Heart right ventricle (tissue), 16 donors: ENCODE measurements around the gene MEX3A. TPM values are rescaled to one million over a fixed set of nuclear protein-coding genes. Genes with fewer than 3 reads are reported as not detected.

Source experiments
- ATAC-seq, 8 donors: fragments of 200-7000 bp; cut with Tn5 transposase; one replicate each; pipeline ENCODE4 v1.9.1; 2020; ENCODE audit warnings: mild to moderate bottlenecking in 8 of 8, moderate library complexity in 8 of 8, moderate number of reproducible peaks in 1 of 8
- DNase-seq, 2 donors: peaks; one replicate each; pipeline ENCODE4 v3.0.0-alpha.2; 2020
- H3K27ac ChIP-seq, 10 donors: fragments of 200-600 bp; sonication (generic) in 2 of 10; one replicate each; pipeline versions ENCODE4 v1.5.0 to v1.8.0; 2020 to 2022; ENCODE audit warnings: mild to moderate bottlenecking in 3 of 10
- H3K27me3 ChIP-seq, 7 donors: fragments of 200-600 bp; one replicate each; pipeline ENCODE4 v1.8.0; 2021 to 2022; ENCODE audit warnings: mild to moderate bottlenecking in 2 of 7
- H3K36me3 ChIP-seq, 9 donors: fragments of 200-600 bp; sonication (generic) in 1 of 9; one replicate each; pipeline versions ENCODE4 v1.5.0 to v1.8.0; 2020 to 2022; ENCODE audit warnings: mild to moderate bottlenecking in 2 of 9
- H3K4me1 ChIP-seq, 9 donors: fragments of 200-600 bp; sonication (generic) in 1 of 9; one replicate each; pipeline versions ENCODE4 v1.5.0 to v1.8.0; 2020 to 2022; ENCODE audit warnings: mild to moderate bottlenecking in 4 of 9
- H3K4me3 ChIP-seq, 10 donors: fragments of 200-600 bp; sonication (generic) in 2 of 10; one replicate each; pipeline versions ENCODE4 v1.5.0 to v1.8.0; 2020 to 2022; ENCODE audit warnings: mild to moderate bottlenecking in 7 of 10, moderate library complexity in 2 of 10
- H3K9me3 ChIP-seq, 11 donors: fragments of 200-600 bp in 10 of 11; sonication (generic) in 2 of 11; one replicate each; pipeline versions ENCODE4 v1.5.0 to v1.8.0; 2013 to 2022; ENCODE audit warnings: mild to moderate bottlenecking in 2 of 11, control low read depth in 1 of 11, moderate library complexity in 1 of 11
- WGBS, 2 donors: extraction: QIAGEN DNeasy Blood & Tissue Kit; methylation state at CpG; one replicate each; pipeline ENCODE4 v1.1.7; 2013; ENCODE audit warnings: inconsistent platforms in 1 of 2; 5-methylcytosine and 5-hydroxymethylcytosine counted together
- intact Hi-C, 10 donors: fragments of 100-400 bp; cut with DNase I; formaldehyde crosslinking; loops; one replicate each; pipeline versions ENCODE4 v1.11.1 to v1.14.2; 2022
- polyA plus RNA-seq, 2 donors: library from polyadenylated mRNA; stranded (reverse); fragments of 200-250 nt; gene quantifications; one replicate each; pipeline ENCODE4 v1.2.3, GENCODE V29; 2013
- total RNA-seq, 10 donors: library from RNA; stranded (reverse); fragmentation: NEBNext Ultra II Directional in 3 of 10; extraction: Animal tissue kit (Norgen Biotek cat#: 25700) in 3 of 10; gene quantifications; one replicate each; pipeline versions ENCODE4 v1.2.1 to v1.2.4, GENCODE V29; 2021 to 2023
- TF ChIP-seq, protein P1 (sequence below), 9 donors: fragments of 200-600 bp; sonication (generic) in 2 of 9; IDR thresholded peaks; one replicate each; pipeline versions ENCODE4 v1.5.0 to v1.8.0; 2021 to 2022; ENCODE audit warnings: antibody characterized with exemption in 9 of 9, mild to moderate bottlenecking in 5 of 9, moderate library complexity in 1 of 9
- donor health status: Arrhythmogenic right ventricular cardiomyopathy.
- donor health status: ischemic (EF 13 %, LVEDD 7.1; RV severe dilation, severe dysfunction).
- donor health status: healthy with polysubstance abuse.
- donor health status: DM: no; HTN: yes; CAD: no.
- donor health status: DM: no; HTN: no; CAD: no.
- donor health status: ischemic (EF 25% LVEDD 6.9; RV normal size, moderate dysfunction).
- donor health status: ischemic (EF 25% LVEDD 5.7; RV mildly dilated, moderate dysfunction).
- donor health status: healthy.
- donor health status: DM: yes; HTN: yes; CAD: no.
- donor health status: Ischemic cardiomyopathy.
- donor health status: ischemic (EF 35%, LVEDD 5.7; RV mildly dilated, moderate dysfunction).
- donor health status: nonischemic (EF 11% LVEDD 7.7; RV severe dilation, severe dysfunction).
- donor health status: DM: yes; HTN: yes; CAD: no.
- donor health status: PGD.
- donor health status: ischemic (EF 29% LVEDD 5.4; RV normal size, mild dysfunction).
- donor health status: nonischemic (EF 23%, LVEDD 6.1; RV moderate dilation, normal function).

MEX3A gene
- total and polyA plus RNA-seq, 12 donors: 0.09 to 0.31 (median 0.19) TPM

DNA sequence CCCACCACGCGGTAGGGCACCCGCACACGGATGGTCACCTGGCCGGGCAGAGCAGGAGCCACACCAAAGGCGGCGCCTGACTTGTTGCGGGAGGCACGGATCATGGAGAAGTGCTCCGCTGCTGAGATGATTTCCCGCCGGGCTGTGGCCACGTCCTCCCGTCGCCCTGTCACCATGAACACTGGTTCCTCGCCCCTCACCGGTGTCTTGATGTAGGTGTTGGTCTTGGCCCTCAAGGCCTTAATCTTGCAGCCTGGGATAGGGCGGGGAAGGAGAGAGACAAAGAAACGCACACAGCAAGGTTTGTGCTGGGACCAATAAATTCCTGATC is 4.9 kb downstream of the MEX3A start:
- TF ChIP-seq, protein P1, sequence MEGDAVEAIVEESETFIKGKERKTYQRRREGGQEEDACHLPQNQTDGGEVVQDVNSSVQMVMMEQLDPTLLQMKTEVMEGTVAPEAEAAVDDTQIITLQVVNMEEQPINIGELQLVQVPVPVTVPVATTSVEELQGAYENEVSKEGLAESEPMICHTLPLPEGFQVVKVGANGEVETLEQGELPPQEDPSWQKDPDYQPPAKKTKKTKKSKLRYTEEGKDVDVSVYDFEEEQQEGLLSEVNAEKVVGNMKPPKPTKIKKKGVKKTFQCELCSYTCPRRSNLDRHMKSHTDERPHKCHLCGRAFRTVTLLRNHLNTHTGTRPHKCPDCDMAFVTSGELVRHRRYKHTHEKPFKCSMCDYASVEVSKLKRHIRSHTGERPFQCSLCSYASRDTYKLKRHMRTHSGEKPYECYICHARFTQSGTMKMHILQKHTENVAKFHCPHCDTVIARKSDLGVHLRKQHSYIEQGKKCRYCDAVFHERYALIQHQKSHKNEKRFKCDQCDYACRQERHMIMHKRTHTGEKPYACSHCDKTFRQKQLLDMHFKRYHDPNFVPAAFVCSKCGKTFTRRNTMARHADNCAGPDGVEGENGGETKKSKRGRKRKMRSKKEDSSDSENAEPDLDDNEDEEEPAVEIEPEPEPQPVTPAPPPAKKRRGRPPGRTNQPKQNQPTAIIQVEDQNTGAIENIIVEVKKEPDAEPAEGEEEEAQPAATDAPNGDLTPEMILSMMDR (IDR thresholded peaks at IDR 0.05): no peak
- Histone ChIP-seq H3K4me1 (peaks cover 8 to 36% (median 15%) of the 10 kb centered on the region in 9 donors), H3K9me3 (no peaks in the 10 kb centered on the region), H3K27me3 (peaks cover 0 to 10% (median 0%) of the 10 kb centered on the region in 7 donors), H3K4me3 (peak overlapping the region in 5 of 10 donors; percentile 41 to 65 (median 58)), H3K27ac (peak overlapping the region in 8 of 10 donors; percentile 2 to 77 (median 60)), H3K36me3 (no peaks in the 10 kb centered on the region)
- intact Hi-C loops: no loop called here
- ATAC-seq (no peak), DNase-seq (no peak)
- WGBS, 2 donors: 91% methylated on average over 19 of the region's 19 CpGs

DNA sequence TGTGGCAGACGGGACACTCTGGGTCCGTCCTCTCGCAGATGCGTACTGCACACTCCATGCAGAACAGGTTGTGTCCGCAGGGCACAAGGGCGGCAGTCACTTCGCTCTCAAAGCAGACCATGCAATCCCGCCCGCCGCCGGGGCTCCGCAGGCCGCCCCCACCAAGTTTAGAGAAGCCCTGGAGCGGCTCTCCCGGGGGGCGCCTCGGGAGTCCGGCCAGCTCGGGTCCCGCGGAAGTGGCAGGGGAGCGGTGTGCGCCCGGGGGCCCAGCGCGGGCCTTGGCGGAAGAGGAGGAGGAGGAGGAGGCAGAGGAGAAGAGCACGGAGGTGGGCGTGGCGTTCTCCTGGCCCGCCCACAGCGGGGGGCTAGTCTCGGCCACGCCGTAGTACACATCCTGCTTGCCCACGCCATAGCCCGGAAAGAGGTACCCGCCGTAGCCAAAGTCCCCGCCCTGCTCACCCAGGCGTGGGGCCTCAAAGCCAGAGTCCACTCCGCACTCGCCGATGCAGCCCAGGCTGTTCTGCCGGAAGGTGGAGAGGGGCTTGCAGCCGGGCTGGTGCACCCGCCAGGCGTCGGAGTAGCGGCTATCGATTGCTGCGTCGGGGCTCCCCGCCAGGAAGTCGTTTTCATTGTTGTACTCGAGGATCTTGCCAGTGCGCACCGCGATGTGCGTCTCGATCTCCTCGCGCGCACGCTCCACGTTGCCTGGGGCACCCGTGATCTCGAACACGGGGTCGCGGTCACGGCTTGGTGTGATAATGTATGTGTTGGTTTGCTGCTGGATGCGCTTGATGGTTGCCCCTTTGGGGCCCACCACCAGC is 5.4 kb downstream of the MEX3A start:
- WGBS, 2 donors: 46 to 54% methylated on average over 72 to 73 of the region's 73 CpGs
- DNase-seq: peak; percentile 63 to 70
- H3K27ac ChIP-seq: peak overlapping the region in 9 of 10 donors; percentile 29 to 77 (median 57)

GRCh38 chr1:156075775-156076204 is 6.5 kb downstream of the MEX3A start:
- Histone ChIP-seq H3K27ac (peak overlapping the region in 5 of 10 donors; percentile 48 to 77 (median 68)), H3K27me3 (no peaks in the 10 kb centered on the region), H3K4me1 (peaks cover 4 to 25% (median 10%) of the 10 kb centered on the region in 9 donors), H3K4me3 (peak overlapping the region in 9 of 10 donors; percentile 41 to 65 (median 58)), H3K9me3 (no peaks in the 10 kb centered on the region), H3K36me3 (no peaks in the 10 kb centered on the region)
- ATAC-seq (no peak), DNase-seq (no peak)
- WGBS, 2 donors: 53 to 65% methylated on average over 4 of the region's 4 CpGs
- TF ChIP-seq, protein P1 (IDR thresholded peaks at IDR 0.05): no peak
- intact Hi-C loops: no loop called here

More for the DNA sequence above, 5.4 kb downstream of the MEX3A start:
- Histone ChIP-seq H3K36me3 (no peaks in the 10 kb centered on the region), H3K9me3 (no peaks in the 10 kb centered on the region), H3K27me3 (peaks cover 0 to 5% (median 0%) of the 10 kb centered on the region in 7 donors), H3K4me1 (peaks cover 5 to 31% (median 11%) of the 10 kb centered on the region in 9 donors), H3K4me3 (peak overlapping the region; percentile 24 to 65 (median 56))
- intact Hi-C loops: no loop called here
- TF ChIP-seq, protein P1 (IDR thresholded peaks at IDR 0.05): no peak
- peak; percentile 67 to 90 (median 82) for ATAC-seq

- H3K4me1 ChIP-seq: peaks cover 4 to 28% (median 10%) of the 10 kb centered on the region in 9 donors
- no peak overlapping the region for H3K4me3 ChIP-seq
- TF ChIP-seq, protein P1 (IDR thresholded peaks at IDR 0.05): no peak
- DNase-seq (no peak), ATAC-seq (no peak)
- no peak overlapping the region for H3K27ac ChIP-seq
- H3K27me3 ChIP-seq: no peaks in the 10 kb centered on the region
- intact Hi-C loops: no loop called here
- no peaks in the 10 kb centered on the region for H3K9me3 ChIP-seq
- H3K36me3 ChIP-seq: no peaks in the 10 kb centered on the region
- 30 to 45% methylated on average over 3 of the region's 3 CpGs for WGBS, 2 donors
These were observed 7.1 kb downstream of the MEX3A start for GRCh38 chr1:156075162-156075561.
